NCI-H1417 treated with DMSO at 0.1 percent for 48 hours (cell line): ENCODE data around the gene NT5DC1.
"Not testable (repeated sequence)": the region's sequence is repeated elsewhere in the genome, so short reads cannot be mapped to it uniquely, and the experiment has no call there.

Experiments used
- DNase-seq: peaks from one replicate; lab custom pipeline; 2025; lab: John Stamatoyannopoulos, UW

Gene NT5DC1

GRCh38 chr6:116090251-116090650 is 10.4 kb upstream of the NT5DC1 start:
- DNase-seq = no peak

DNA sequence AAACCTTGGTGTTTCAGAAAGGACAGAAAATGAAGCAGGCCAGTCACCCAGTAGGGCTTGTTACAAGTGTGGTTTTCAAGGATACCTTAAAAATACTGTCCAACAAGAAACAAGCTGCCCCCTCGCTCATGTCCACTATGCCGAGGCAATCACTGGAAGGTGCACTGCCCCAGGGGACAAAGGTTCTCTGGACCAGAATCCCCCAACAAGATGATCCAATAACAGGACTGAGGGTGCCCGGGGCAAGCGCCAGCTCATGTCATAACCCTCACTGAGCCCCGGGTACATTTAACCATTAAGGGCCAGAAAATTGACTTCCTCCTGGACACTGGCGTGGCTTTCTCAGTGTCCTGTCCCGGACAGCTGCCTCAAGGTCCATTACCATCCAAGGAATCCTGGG is 6.6 kb upstream of the NT5DC1 start:
- no peak for DNase-seq

DNA sequence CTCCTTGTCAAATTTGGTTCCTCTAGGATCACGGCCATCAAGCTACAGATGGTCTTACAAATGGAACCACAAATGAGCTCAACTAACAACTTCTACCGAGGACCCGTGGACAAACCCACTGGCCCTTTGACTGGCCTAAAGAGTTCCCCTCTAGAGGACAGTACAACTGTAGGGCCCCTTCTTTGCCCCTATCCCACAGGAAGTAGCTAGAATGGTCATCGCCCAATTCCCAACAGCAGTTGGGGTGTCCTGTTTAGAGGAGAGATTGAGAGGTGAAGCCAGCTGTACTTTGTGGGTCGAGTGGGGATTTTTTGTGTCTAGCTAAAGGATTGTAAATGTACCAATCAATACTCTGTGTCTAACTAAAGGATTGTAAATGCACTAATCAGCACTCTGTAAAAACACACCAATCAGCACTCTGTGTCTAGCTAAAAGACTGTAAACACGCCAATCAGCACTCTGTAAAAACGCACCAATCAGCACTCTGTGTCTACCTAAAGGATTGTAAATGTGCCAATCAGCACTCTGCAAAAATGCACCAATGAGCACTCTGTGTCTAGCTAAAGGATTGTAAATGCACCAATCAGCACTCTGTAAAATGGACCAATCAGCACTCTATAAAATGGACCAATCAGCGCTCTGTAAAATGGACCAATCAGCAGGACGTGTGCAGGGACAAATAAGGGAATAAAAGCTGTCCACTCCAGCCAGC is 4.4 kb upstream of the NT5DC1 start:
- not testable (repeated sequence) for DNase-seq

- no peak for DNase-seq
These were observed 3.5 kb upstream of the NT5DC1 start for GRCh38 chr6:116096979-116097816.

- no peak for DNase-seq
These were observed 1.6 kb upstream of the NT5DC1 start for GRCh38 chr6:116099036-116099435.

GRCh38 chr6:116101302-116101718 is 657 bp downstream of the NT5DC1 start:
- no peak for DNase-seq

GRCh38 chr6:116101790-116102189 is 1.1 kb downstream of the NT5DC1 start:
- DNase-seq = no peak

DNA sequence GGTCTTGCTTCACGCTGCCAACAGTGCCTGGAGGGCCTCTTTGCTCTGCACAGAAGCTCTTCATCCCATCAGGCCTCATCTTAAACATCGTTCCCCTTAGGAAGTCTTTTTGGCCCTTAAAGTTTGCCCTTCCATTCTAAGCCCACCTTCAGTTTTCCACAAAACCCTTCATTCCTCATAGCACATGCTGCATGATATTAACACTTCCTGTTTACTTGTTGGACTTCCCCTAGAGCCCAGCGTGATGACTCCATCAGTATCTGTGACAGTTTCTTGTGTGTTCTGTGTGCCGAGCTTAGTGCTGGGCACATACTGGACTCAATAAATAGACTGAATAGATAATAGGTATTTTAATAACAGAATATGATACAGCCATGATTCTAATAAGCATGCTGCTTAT is 2.2 kb downstream of the NT5DC1 start:
- no peak for DNase-seq

- DNase-seq = no peak
These were observed 4.0 kb downstream of the NT5DC1 start for GRCh38 chr6:116104636-116105035.

DNA sequence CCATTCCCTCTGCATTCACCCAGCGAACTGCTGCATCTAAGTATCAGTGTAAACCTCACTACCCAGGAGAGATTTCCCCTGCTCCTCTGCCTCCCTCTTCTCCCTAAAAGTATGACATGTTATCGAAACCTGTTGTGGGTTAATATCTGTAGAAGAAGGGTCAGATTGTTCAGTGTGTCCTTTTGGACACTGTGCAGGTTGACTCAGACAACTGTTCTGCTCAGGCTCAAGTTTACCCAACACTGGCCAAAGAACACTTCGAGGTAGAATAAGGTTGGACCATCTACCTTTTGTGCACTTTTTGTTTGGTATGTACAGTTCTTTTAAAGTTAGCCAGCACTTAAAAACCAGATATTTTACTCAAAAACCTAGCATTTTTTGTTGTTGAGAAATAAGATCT is 4.6 kb downstream of the NT5DC1 start:
- DNase-seq = no peak

DNA sequence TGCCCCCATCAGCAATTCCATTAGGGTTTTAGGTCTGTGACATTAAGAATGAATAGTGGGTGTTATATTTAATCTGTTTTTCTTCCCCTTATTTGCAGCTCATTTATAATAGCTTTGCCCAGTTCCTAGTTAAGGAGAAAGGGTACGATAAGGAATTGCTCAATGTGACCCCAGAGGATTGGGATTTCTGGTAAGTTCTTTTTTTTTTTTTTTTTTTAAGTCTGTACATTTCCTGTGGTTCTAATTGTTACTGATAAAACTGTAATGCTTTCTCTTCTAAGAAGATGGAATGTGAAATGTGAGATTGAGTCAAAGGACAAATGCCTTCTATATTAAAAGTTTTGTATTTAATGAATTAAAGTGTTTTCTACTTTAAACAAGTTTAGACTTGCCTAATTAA is 5.5 kb downstream of the NT5DC1 start:
- DNase-seq = no peak

- no peak for DNase-seq
These were observed 8.2 kb downstream of the NT5DC1 start for GRCh38 chr6:116108836-116109235.

GRCh38 chr6:116111552-116112528 is 11.2 kb downstream of the NT5DC1 start:
- DNase-seq = no peak

DNA sequence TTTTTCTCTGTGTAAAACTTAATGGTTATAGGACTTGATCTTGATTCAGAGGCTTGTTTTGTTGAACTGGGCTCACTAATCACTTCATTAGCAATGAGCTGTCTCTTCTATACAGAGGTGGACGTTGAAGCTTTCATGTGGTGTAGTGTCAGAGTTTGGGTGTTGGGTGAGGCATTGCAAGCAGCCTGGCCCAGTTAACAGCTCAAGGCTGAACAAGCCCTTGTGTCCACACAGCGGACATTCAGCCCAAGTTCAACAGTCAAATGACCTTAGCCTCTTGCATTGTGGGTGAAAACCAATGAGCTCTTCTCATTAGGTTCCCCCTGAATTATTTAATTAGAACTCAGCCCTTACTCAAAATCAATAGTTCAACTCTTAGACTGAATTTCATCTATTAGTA is 12.7 kb downstream of the NT5DC1 start:
- no peak for DNase-seq

DNA sequence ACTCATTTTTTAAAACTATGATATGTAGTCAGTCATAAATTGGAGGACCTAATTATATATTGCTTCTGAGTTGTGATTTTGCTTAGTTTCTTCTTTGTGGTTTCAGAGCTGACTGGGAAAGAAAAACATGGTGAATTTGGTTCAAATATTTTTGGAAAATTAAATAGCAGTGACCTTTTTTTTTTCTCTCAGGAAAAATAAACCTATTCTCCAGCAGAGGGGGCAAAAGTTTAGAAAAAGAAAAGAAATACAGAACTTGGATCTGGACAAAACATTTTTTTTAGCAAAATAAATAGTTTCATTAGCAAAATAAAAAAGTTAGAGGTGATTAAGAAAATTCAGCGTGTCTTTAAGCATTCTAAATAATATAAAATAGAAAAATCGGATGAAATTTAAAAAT is 15.1 kb downstream of the NT5DC1 start:
- no peak for DNase-seq

DNA sequence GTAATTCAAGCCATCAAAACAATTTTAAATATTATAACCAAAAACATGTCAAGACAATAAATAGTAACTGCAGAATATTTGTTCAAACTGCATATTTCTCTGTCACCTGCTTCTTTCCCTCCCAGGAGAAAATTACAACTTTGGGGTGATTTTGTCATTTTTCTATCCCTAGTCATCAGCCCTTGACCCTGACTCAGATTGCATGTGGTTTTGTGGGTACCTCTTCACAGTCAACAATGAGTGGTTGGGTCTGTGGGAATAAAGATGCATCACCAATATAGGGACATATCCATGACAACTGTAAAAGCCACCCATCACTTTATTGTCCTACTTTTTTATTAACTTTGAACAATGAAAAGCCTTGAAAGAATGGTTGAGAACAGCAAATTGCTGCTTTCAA is 18.0 kb downstream of the NT5DC1 start:
- no peak for DNase-seq

DNA sequence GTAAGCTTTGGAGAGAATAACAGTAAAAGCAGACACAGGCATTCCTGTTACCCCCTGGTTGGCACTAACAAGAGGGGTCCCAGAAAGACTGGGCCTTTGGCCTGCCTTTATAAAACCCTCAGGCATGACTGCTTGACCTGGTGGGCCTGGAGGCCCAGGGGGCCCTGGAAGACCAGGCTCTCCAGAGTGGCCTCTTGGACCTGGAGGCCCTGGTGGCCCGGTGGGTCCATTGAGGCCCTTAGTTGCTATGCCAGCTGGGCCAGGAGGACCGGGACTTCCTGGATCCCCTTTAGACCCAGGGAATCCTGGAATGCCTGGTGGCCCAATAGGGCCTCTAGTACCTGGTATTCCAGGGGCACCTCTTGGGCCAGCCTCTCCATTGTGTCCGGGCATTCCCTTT is 19.8 kb downstream of the NT5DC1 start:
- DNase-seq = no peak

GRCh38 chr6:116126032-116126431 is 25.4 kb downstream of the NT5DC1 start, which contains the start of gene COL10A1:
TSS of gene COL10A1 (minus strand) at chr6:116126132. CDS start at chr6:116125492, 640 bp downstream.
- no peak for DNase-seq

- no peak for DNase-seq
These were observed 27.3 kb downstream of the NT5DC1 start for GRCh38 chr6:116127771-116128493.

DNA sequence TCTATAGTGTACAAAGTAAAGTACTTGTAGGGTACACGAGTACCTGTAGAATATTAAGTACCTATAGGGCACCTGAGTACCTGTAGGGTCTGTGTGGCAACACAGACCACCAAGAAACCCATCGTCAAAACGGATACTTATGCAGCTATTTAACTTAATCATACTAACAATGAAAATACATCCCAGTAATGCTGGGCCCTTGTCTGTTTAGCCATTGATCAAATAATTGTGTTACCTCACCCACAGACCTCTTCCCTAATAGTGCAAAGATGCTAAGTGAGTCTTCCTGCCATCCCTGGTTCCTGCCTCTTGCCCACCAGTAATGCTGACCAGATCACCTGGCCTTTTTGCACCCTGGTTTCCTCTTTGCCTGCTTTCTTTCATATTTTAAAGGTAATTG is 32.8 kb downstream of the NT5DC1 start:
- no peak for DNase-seq

DNA sequence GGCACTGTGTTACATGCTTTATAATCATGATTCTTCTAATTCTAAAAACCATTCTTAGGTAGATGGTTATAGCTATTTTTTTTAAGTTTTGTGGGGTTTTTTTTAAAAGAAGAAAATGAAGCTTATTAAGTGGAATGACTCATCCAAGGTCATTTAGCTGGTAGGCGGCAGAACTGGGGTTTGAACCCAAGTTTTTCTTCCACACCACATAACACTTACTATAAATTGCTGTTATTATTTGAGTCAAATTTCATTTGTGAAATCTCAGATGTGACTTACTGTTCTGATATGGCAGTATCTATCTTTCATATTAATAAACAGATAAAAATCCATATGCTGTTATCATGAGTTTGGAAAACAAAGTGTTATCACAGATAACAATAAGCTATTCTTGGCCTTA is 35.7 kb downstream of the NT5DC1 start:
- DNase-seq = no peak

- DNase-seq = no peak
These were observed 36.3 kb downstream of the NT5DC1 start for GRCh38 chr6:116136933-116137340.
